GM23338 (cell line): ENCODE data around the gene RAB15. TPM values are rescaled to one million over a fixed set of nuclear protein-coding genes. Genes with fewer than 3 reads are reported as not detected.

Experiments used
- ATAC-seq: fragments of 200-7000 bp; cut with Tn5 transposase; 3 replicates; pipeline ENCODE4 v1.9.1; 2020
- DNase-seq: peaks from one replicate; pipeline ENCODE4 v3.0.0-alpha.2; 2015; ENCODE audit warnings: low spot score
- H2AFZ ChIP-seq: fragments of 200-600 bp; sonication (generic); 2 replicates; pipeline ENCODE4 v1.8.0; 2016; ENCODE audit warnings: antibody characterized with exemption, mild to moderate bottlenecking, moderate library complexity
- H3F3A ChIP-seq: fragments of 200-600 bp; sonication (generic); replicated peaks from 2 replicates; pipeline ENCODE4 v1.8.0; 2017; ENCODE audit warnings: antibody characterized with exemption, mixed run types, low read depth
- H3K27ac ChIP-seq: fragments of 200-600 bp; sonication (generic); 2 replicates; pipeline ENCODE4 v1.6.1; 2016; ENCODE audit warnings: low read depth
- H3K27me3 ChIP-seq: fragments of 200-600 bp; sonication (generic); 2 replicates; pipeline ENCODE4 v1.8.0; 2016; ENCODE audit warnings: mild to moderate bottlenecking, mixed run types, moderate library complexity; ENCODE audit not compliant: insufficient read depth
- H3K36me3 ChIP-seq: fragments of 200-600 bp; sonication (generic); 2 replicates; pipeline ENCODE4 v1.8.0; 2016; ENCODE audit warnings: mild to moderate bottlenecking; ENCODE audit not compliant: insufficient read depth
- H3K4me1 ChIP-seq: fragments of 200-600 bp; sonication (generic); 2 replicates; pipeline ENCODE4 v1.8.0; 2016; ENCODE audit warnings: mild to moderate bottlenecking, moderate library complexity; ENCODE audit not compliant: insufficient read depth
- H3K4me2 ChIP-seq: fragments of 200-600 bp; sonication (generic); 2 replicates; pipeline ENCODE4 v1.7.1; 2017; ENCODE audit warnings: mixed run types
- H3K4me3 ChIP-seq: fragments of 200-600 bp; sonication (generic); 2 replicates; pipeline ENCODE4 v1.6.1; 2016; ENCODE audit warnings: mixed run types
- H3K79me2 ChIP-seq: fragments of 200-600 bp; sonication (generic); replicated peaks from 2 replicates; pipeline ENCODE4 v1.8.0; 2017; ENCODE audit warnings: mild to moderate bottlenecking; ENCODE audit not compliant: insufficient read depth
- H3K9me2 ChIP-seq: fragments of 200-600 bp; sonication (generic); 2 replicates; pipeline ENCODE4 v1.8.0; 2017; ENCODE audit not compliant: insufficient read depth
- H4K20me1 ChIP-seq: fragments of 200-600 bp; sonication (generic); replicated peaks from 2 replicates; pipeline ENCODE4 v1.8.0; 2017; ENCODE audit warnings: mild to moderate bottlenecking; ENCODE audit not compliant: insufficient read depth
- H3K27ac Mint-ChIP-seq: 2 replicates; pipeline ENCODE4 v1.8.0; 2020; ENCODE audit warnings: inconsistent platforms, mild to moderate bottlenecking, moderate library complexity, mixed read lengths
- H3K27me3 Mint-ChIP-seq: 3 replicates; pipeline ENCODE4 v1.8.0; 2022; ENCODE audit warnings: low read depth, mild to moderate bottlenecking, moderate library complexity, mixed read lengths, inconsistent platforms; ENCODE audit not compliant: insufficient read depth, poor library complexity
- H3K36me3 Mint-ChIP-seq: 3 replicates; pipeline ENCODE4 v1.8.0; 2021; ENCODE audit warnings: low read depth, mild to moderate bottlenecking, inconsistent platforms, moderate library complexity, mixed read lengths
- H3K4me1 Mint-ChIP-seq: 3 replicates; pipeline ENCODE4 v1.8.0; 2020; ENCODE audit warnings: mild to moderate bottlenecking, inconsistent platforms, mixed read lengths
- H3K4me3 Mint-ChIP-seq: 3 replicates; pipeline ENCODE4 v1.8.0; 2021; ENCODE audit warnings: moderate library complexity, mild to moderate bottlenecking, inconsistent platforms, mixed read lengths
- H3K9me3 Mint-ChIP-seq: 3 replicates; pipeline ENCODE4 v1.8.0; 2020; ENCODE audit warnings: moderate library complexity, mild to moderate bottlenecking, inconsistent platforms, mixed read lengths
- CREB1 ChIP-seq: fragments of 250-450 bp; sonication (Bioruptor Pico); IDR thresholded peaks from 2 replicates; pipeline ENCODE4 v1.5.0; 2020; ENCODE audit warnings: low read depth, mild to moderate bottlenecking, moderate library complexity
- CTCF ChIP-seq, 2 experiments: fragments of 200-600 bp in 1 of 2; sonication (generic) in 1 of 2; conservative IDR thresholded peaks; 2 replicates each; pipeline versions ENCODE4 v1.5.1 to v1.6.1; 2016 to 2017; ENCODE audit warnings: antibody characterized with exemption in 2 of 2, low read depth in 2 of 2, mild to moderate bottlenecking in 2 of 2, moderate library complexity in 1 of 2
- EZH2 ChIP-seq: fragments of 200-600 bp; sonication (generic); IDR thresholded peaks from one replicate; pipeline ENCODE4 v1.8.0; 2017; ENCODE audit warnings: antibody characterized with exemption, mild to moderate bottlenecking, low read depth; ENCODE audit not compliant: unreplicated experiment
- EZH2phosphoT487 ChIP-seq: fragments of 200-600 bp; sonication (generic); IDR thresholded peaks from one replicate; pipeline ENCODE4 v1.8.1; 2018; ENCODE audit warnings: antibody characterized with exemption; ENCODE audit not compliant: unreplicated experiment
- JUNB ChIP-seq: IDR thresholded peaks from one replicate; pipeline ENCODE4 v1.6.1; 2016; ENCODE audit warnings: antibody characterized with exemption; ENCODE audit not compliant: unreplicated experiment
- POLR2AphosphoS5 ChIP-seq: IDR thresholded peaks from 2 replicates; pipeline ENCODE4 v1.6.1; 2016; ENCODE audit warnings: antibody characterized with exemption, low read depth
- ZNF114 ChIP-seq: fragments of 250-450 bp; sonication (Bioruptor Pico); IDR thresholded peaks from 2 replicates; pipeline ENCODE4 v1.5.0; 2020; ENCODE audit warnings: mild to moderate bottlenecking, moderate library complexity
- ZNF331 ChIP-seq: fragments of 250-450 bp; sonication (Bioruptor Pico); IDR thresholded peaks from 2 replicates; pipeline ENCODE4 v1.5.0; 2020; ENCODE audit warnings: low read depth, mild to moderate bottlenecking, moderate library complexity
- ZNF462 ChIP-seq: fragments of 250-450 bp; sonication (Bioruptor Pico); IDR thresholded peaks from 2 replicates; pipeline ENCODE4 v1.5.0; 2020; ENCODE audit warnings: mild to moderate bottlenecking, moderate library complexity
- polyA plus RNA-seq: library from polyadenylated mRNA; unstranded; fragments of >200 nt; fragmentation: Nextera tagmentation; extraction: Ambion mirVana; gene quantifications from 2 replicates; pipeline ENCODE4 v1.2.1, GENCODE V29; 2016
- total RNA-seq: library from RNA; depleted of rRNA; stranded (reverse); fragments of >200 nt; shearing (Covaris generic); gene quantifications from 2 replicates; pipeline ENCODE4 v1.2.3, GENCODE V29; 2014

RAB15 gene
- total and polyA plus RNA-seq, 2 experiments from 2014 or later: 17.4 to 43.3 TPM

- H3F3A ChIP-seq: no peaks in the 10 kb centered on the region
- no peaks in the 10 kb centered on the region for H4K20me1 ChIP-seq
- Mint-ChIP-seq H3K27ac (no peak overlapping the region), H3K9me3 (no peaks in the 10 kb centered on the region), H3K4me1 (no peaks in the 10 kb centered on the region; the same call in 2 of the 3 replicates), H3K27me3 (peaks cover 7% of the 10 kb centered on the region), H3K4me3 (no peak overlapping the region), H3K36me3 (peaks cover 7% of the 10 kb centered on the region; the same call in 1 of the 3 replicates)
- H3K27me3 ChIP-seq: no peaks in the 10 kb centered on the region
- ATAC-seq (no peak), DNase-seq (no peak)
- H3K4me2 ChIP-seq: no peak overlapping the region
- no peak overlapping the region for H3K27ac ChIP-seq
- H3K79me2 ChIP-seq: no peaks in the 10 kb centered on the region
- H3K4me3 ChIP-seq: no peak overlapping the region
- no peaks in the 10 kb centered on the region for H3K9me2 ChIP-seq
- no peak for TF ChIP-seq JUNB
- TF ChIP-seq EZH2: no peak
- TF ChIP-seq CREB1 (CRISPR knock-in tag): no peak
- TF ChIP-seq ZNF462 (CRISPR knock-in tag): no peak
- no peak for TF ChIP-seq ZNF114 (CRISPR knock-in tag)
- no peak for TF ChIP-seq POLR2AphosphoS5
- H3K4me1 ChIP-seq: no peaks in the 10 kb centered on the region
- H2AFZ ChIP-seq: no peak overlapping the region
- peaks cover 5% of the 10 kb centered on the region; the same call in 1 of the 2 replicates for H3K36me3 ChIP-seq
Observed at GRCh38 chr14:65015391-65015790, 43.3 kb upstream of the RAB15 start.

GRCh38 chr14:65012353-65012752 lies 40.2 kb upstream of the RAB15 start:
- TF ChIP-seq CTCF (conservative IDR thresholded peaks at IDR 0.05; ENCODE audit: low read depth in 2 of 2) (no peak), ZNF331 (no peak), EZH2phosphoT487 (no peak), JUNB (no peak), EZH2 (no peak)
- no peaks in the 10 kb centered on the region for H3K4me1 ChIP-seq
- no peak for ATAC-seq
- H3K4me3 ChIP-seq: no peak overlapping the region
- peaks cover 5% of the 10 kb centered on the region for H3K27me3 Mint-ChIP-seq
- no peaks in the 10 kb centered on the region for H3K4me1 Mint-ChIP-seq
- H3K4me3 Mint-ChIP-seq: no peak overlapping the region
- no peaks in the 10 kb centered on the region for H3K27me3 ChIP-seq
- no peaks in the 10 kb centered on the region for H3K9me3 Mint-ChIP-seq
- no peak overlapping the region for H2AFZ ChIP-seq
- DNase-seq: no peak
- H3F3A ChIP-seq: no peaks in the 10 kb centered on the region
- no peak overlapping the region for H3K27ac ChIP-seq
- H3K36me3 ChIP-seq: peaks cover 5% of the 10 kb centered on the region; the same call in 1 of the 2 replicates
- no peaks in the 10 kb centered on the region for H3K9me2 ChIP-seq
- no peaks in the 10 kb centered on the region for H4K20me1 ChIP-seq
- H3K27ac Mint-ChIP-seq: no peak overlapping the region
- H3K79me2 ChIP-seq: no peaks in the 10 kb centered on the region
- no peak overlapping the region for H3K4me2 ChIP-seq
- peaks cover 7% of the 10 kb centered on the region for H3K36me3 Mint-ChIP-seq
